K562 (cell line): ENCODE results near the gene METTL25. TPM values are rescaled to one million over a fixed set of nuclear protein-coding genes. Genes with fewer than 3 reads are reported as not detected.

ENCODE experiments used
- ATAC-seq: fragments of 200-7000 bp; cut with Tn5 transposase; 3 replicates; pipeline ENCODE4 v1.9.1; 2020; ENCODE audit warnings: moderate library complexity
- BruUV-seq: library from RNA; stranded (reverse); fragments of 400-500 nt; replicated peaks from 2 replicates; lab custom pipeline; 2021; lab: Mats Ljungman, UMichigan
- CTCF ChIA-PET: fragments of 300-600 bp; formaldehyde crosslinking; extraction: SDS; loops from one replicate; lab custom pipeline; 2021; ENCODE audit warnings: low intra/inter-chr PET ratio; lab: Yijun Ruan, JAX
- POLR2A ChIA-PET: fragments of 300-600, 350-650 bp; sonication (Branson Sonifier 250); formaldehyde crosslinking; extraction: SDS; loops from one replicate; lab custom pipeline; 2021; ENCODE audit warnings: antibody characterized with exemption, inconsistent platforms; lab: Yijun Ruan, JAX
- DNase-seq, 4 experiments: peaks; one replicate each; pipeline versions ENCODE4 v3.0.0 to v3.0.0-alpha.2; 2011 to 2018; ENCODE audit warnings: low spot score in 3 of 4, mixed read lengths in 3 of 4; ENCODE audit errors: extremely low read depth in 1 of 4
- FAIRE-seq: peaks from 2 replicates; lab custom pipeline; 2011; peaks lifted over from hg19 to GRCh38; lab: Jason Lieb, UNC
- H2AFZ ChIP-seq: 2 replicates; pipeline ENCODE4 v1.6.0; 2011; ENCODE audit warnings: low read depth, low read length, control low read depth, inconsistent platforms
- H3K27ac ChIP-seq: fragments of 200-600 bp; 3 replicates; pipeline ENCODE4 v1.8.0; 2011; ENCODE audit warnings: low read depth, mild to moderate bottlenecking, control low read depth, inconsistent platforms, low read length, moderate library complexity, mixed read lengths; ENCODE audit errors: extremely low read depth
- H3K27me3 ChIP-seq, 2 experiments: fragments of 300-600 bp in 1 of 2; 2 replicates in 1 of 2; 3 replicates in 1 of 2; pipeline versions ENCODE4 v1.6.0 to v1.8.0; 2011; ENCODE audit warnings: inconsistent platforms in 2 of 2, low read length in 2 of 2, mild to moderate bottlenecking in 1 of 2, mixed read lengths in 1 of 2, moderate library complexity in 1 of 2; ENCODE audit not compliant: control insufficient read depth in 2 of 2, insufficient read depth in 2 of 2
- H3K36me3 ChIP-seq: fragments of 300-600 bp; 3 replicates; pipeline ENCODE4 v1.8.0; 2011; ENCODE audit warnings: mild to moderate bottlenecking, low read length, inconsistent platforms; ENCODE audit not compliant: control insufficient read depth, insufficient read depth
- H3K4me1 ChIP-seq, 2 experiments: fragments of 200-600 bp in 1 of 2; replicated peaks in 1 of 2; 2 replicates in 1 of 2; 3 replicates in 1 of 2; pipeline versions ENCODE4 v1.5.1 to v1.8.0; 2011; ENCODE audit warnings: inconsistent platforms in 2 of 2, low read length in 2 of 2, mild to moderate bottlenecking in 1 of 2, mixed read lengths in 1 of 2, moderate library complexity in 1 of 2; ENCODE audit not compliant: control insufficient read depth in 2 of 2, insufficient read depth in 2 of 2
- H3K4me2 ChIP-seq: 2 replicates; pipeline ENCODE4 v1.6.1; 2011; ENCODE audit warnings: low read length, control low read depth, inconsistent platforms, mixed read lengths; ENCODE audit not compliant: insufficient read depth
- H3K4me3 ChIP-seq: fragments of 200-600 bp; sonication (generic), shearing (Covaris generic); 2 replicates; pipeline ENCODE4 v1.5.1; 2016; ENCODE audit warnings: control low read depth, inconsistent platforms
- H3K79me2 ChIP-seq: fragments of 200-600 bp; 3 replicates; pipeline ENCODE4 v1.8.0; 2011; ENCODE audit warnings: low read length, inconsistent platforms; ENCODE audit not compliant: control insufficient read depth, insufficient read depth
- H3K9ac ChIP-seq, 2 experiments: 2 replicates each; pipeline versions ENCODE4 v1.6.0 to v1.6.1; 2011; ENCODE audit warnings: low read depth in 2 of 2, low read length in 2 of 2, control low read depth in 1 of 2, inconsistent platforms in 1 of 2, mild to moderate bottlenecking in 1 of 2, mixed read lengths in 1 of 2; ENCODE audit not compliant: insufficient read depth in 1 of 2
- H3K9me1 ChIP-seq: one replicate; pipeline ENCODE4 v1.6.0; 2011; ENCODE audit warnings: inconsistent platforms, mild to moderate bottlenecking, low read length, moderate library complexity; ENCODE audit not compliant: control insufficient read depth, insufficient read depth
- H3K9me3 ChIP-seq: replicated peaks from 2 replicates; pipeline ENCODE4 v1.5.1; 2011; ENCODE audit warnings: low read depth, low read length, inconsistent platforms; ENCODE audit not compliant: control insufficient read depth, insufficient read depth
- H4K20me1 ChIP-seq: replicated peaks from 2 replicates; pipeline ENCODE4 v1.6.1; 2011; ENCODE audit warnings: low read length, inconsistent platforms, mixed read lengths; ENCODE audit not compliant: control insufficient read depth, insufficient read depth
- NEUROD1 ChIP-seq: fragments of 150-350 bp; IDR thresholded peaks from 2 replicates; pipeline ENCODE4 v1.6.1; 2014; ENCODE audit warnings: borderline replicate concordance, low read length, low read depth; ENCODE audit not compliant: partially characterized antibody
- POLR2A ChIP-seq: fragments of 450-650 bp; conservative IDR thresholded peaks from 2 replicates; pipeline ENCODE4 v1.6.1; 2016
- RUNX1 ChIP-seq: sonication (generic); IDR thresholded peaks from 2 replicates; pipeline ENCODE4 v1.6.1; 2016; ENCODE audit warnings: antibody characterized with exemption, low read depth
- TFAM ChIP-seq: fragments of 250-450 bp; sonication (Bioruptor Pico); conservative IDR thresholded peaks from 2 replicates; pipeline ENCODE4 v1.5.0; 2021; ENCODE audit warnings: mild to moderate bottlenecking, moderate library complexity
- ZBTB7A ChIP-seq: IDR thresholded peaks from 2 replicates; pipeline ENCODE4 v1.6.1; 2011; ENCODE audit warnings: low read depth, mild to moderate bottlenecking, low read length, moderate library complexity, borderline replicate concordance; ENCODE audit not compliant: control insufficient read depth
- ZNF584 ChIP-seq: fragments of 200-800 bp; sonication (Bioruptor generic); IDR thresholded peaks from 2 replicates; pipeline ENCODE4 v1.6.1; 2016; ENCODE audit warnings: low read depth, mild to moderate bottlenecking, missing genetic modification characterization, missing compliant biosample characterization
- ZNF830 ChIP-seq: fragments of 250-450 bp; sonication (Bioruptor Pico); IDR thresholded peaks from 2 replicates; pipeline ENCODE4 v1.5.0; 2021; ENCODE audit warnings: mild to moderate bottlenecking
- WGBS: fragments of 100-300 bp; shearing (Covaris generic); methylation state at CpG from one replicate; pipeline ENCODE4 v1.1.6; 2016; ENCODE audit warnings: low coverage, mixed read lengths; ENCODE audit not compliant: insufficient coverage; ENCODE audit errors: missing lambda C conversion rate; 5-methylcytosine and 5-hydroxymethylcytosine counted together
- in situ Hi-C: fragments of 300-500 bp; cut with MboI; formaldehyde crosslinking; loops from 4 replicates; pipeline ENCODE4 v1.15.0; 2018; ENCODE audit warnings: inconsistent platforms, mixed read lengths
- intact Hi-C: fragments of 100-400 bp; cut with micrococcal nuclease; formaldehyde crosslinking; loops from 2 replicates; pipeline ENCODE4 v1.14.2; 2022
- polyA plus RNA-seq, 8 experiments: library from polyadenylated mRNA; depleted of rRNA in 4 of 8; stranded (reverse) in 5 of 8; unstranded in 3 of 8; fragments of >200 nt; fragmentation: Nextera tagmentation in 2 of 8; fragmentation: Illumina TruSeq in 1 of 8; extraction: Ambion mirVana in 2 of 8; extraction: Trizol in 1 of 8; gene quantifications; 2 replicates each; pipeline versions ENCODE4 v1.2.1 to v1.2.3, GENCODE V29; 2011 to 2014; ENCODE audit warnings: inconsistent platforms in 1 of 8, missing spikeins in 1 of 8
- total RNA-seq, 7 experiments: library from RNA; depleted of rRNA in 6 of 7; stranded (reverse); fragments of >200 nt in 6 of 7; fragmentation: Illumina TruSeq in 2 of 7; extraction: Trizol in 2 of 7; gene quantifications; 2 replicates each; pipeline versions ENCODE4 v1.2.1 to v1.2.3, GENCODE V29; 2011 to 2021; ENCODE audit warnings: low replicate concordance in 1 of 7
- TF ChIP-seq, protein P1 (sequence below): fragments of 450-650 bp; IDR thresholded peaks from 2 replicates; pipeline ENCODE4 v1.6.1; 2016; ENCODE audit warnings: mild to moderate bottlenecking, moderate library complexity
- TF ChIP-seq, protein P2 (sequence below): fragments of 250-450 bp; sonication (Bioruptor Pico); IDR thresholded peaks from 2 replicates; pipeline ENCODE4 v1.4.0; 2020
- TF ChIP-seq, protein P3 (sequence below): fragments of 450-650 bp; formaldehyde crosslinking; IDR thresholded peaks from 2 replicates; pipeline ENCODE4 v1.4.0; 2020; ENCODE audit warnings: mild to moderate bottlenecking, moderate library complexity

METTL25 gene
- total and polyA plus RNA-seq, 9 of the 15 experiments (the other 6 are each of a cell fraction or from before 2014, with no cell fraction given), result 0.50 to 2.4 (median 1.9) TPM

DNA sequence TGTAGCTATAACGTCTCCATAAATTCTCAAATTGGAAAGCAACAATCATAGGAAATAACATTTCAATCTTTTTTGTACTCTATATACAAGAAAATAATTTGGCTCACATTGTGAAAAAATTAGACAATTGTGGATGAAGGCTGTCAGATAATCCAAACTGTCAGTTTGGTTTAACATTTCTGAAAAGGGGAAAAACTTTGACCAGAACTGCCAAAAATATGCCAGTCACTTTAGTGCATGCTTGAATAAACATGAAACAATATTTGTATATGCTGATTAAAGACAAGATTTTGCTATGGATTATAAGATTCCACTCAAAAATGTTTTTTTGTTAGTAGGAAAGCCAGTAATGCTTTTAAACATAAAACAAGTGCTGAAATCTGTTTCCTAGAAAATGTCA is 39.1 kb upstream of the METTL25 start:
- intact Hi-C loops (no loop called here), in situ Hi-C loops (no loop called here)
- H3K36me3 ChIP-seq, result no peaks in the 10 kb centered on the region
- no peak overlapping the region for H3K4me2 ChIP-seq
- FAIRE-seq, result no peak
- no peaks in the 10 kb centered on the region for H3K4me1 ChIP-seq
- no peaks in the 10 kb centered on the region for H3K9me3 ChIP-seq
- H3K27me3 ChIP-seq, result no peaks in the 10 kb centered on the region
- H2AFZ ChIP-seq, result no peak overlapping the region
- BruUV-seq, result no TSS peak
- ATAC-seq, result no peak
- ChIA-PET CTCF (no interaction called here), POLR2A (no interaction called here)
- H3K27ac ChIP-seq, result no peak overlapping the region
- no peak overlapping the region for H3K4me3 ChIP-seq
- WGBS, result 0% methylated on average over 1 of the region's 1 CpG
- no peak for DNase-seq
- no peak overlapping the region for H3K9ac ChIP-seq
- H3K79me2 ChIP-seq, result no peaks in the 10 kb centered on the region
- no peaks in the 10 kb centered on the region for H4K20me1 ChIP-seq
- H3K9me1 ChIP-seq, result no peaks in the 10 kb centered on the region
- TF ChIP-seq, protein P1, sequence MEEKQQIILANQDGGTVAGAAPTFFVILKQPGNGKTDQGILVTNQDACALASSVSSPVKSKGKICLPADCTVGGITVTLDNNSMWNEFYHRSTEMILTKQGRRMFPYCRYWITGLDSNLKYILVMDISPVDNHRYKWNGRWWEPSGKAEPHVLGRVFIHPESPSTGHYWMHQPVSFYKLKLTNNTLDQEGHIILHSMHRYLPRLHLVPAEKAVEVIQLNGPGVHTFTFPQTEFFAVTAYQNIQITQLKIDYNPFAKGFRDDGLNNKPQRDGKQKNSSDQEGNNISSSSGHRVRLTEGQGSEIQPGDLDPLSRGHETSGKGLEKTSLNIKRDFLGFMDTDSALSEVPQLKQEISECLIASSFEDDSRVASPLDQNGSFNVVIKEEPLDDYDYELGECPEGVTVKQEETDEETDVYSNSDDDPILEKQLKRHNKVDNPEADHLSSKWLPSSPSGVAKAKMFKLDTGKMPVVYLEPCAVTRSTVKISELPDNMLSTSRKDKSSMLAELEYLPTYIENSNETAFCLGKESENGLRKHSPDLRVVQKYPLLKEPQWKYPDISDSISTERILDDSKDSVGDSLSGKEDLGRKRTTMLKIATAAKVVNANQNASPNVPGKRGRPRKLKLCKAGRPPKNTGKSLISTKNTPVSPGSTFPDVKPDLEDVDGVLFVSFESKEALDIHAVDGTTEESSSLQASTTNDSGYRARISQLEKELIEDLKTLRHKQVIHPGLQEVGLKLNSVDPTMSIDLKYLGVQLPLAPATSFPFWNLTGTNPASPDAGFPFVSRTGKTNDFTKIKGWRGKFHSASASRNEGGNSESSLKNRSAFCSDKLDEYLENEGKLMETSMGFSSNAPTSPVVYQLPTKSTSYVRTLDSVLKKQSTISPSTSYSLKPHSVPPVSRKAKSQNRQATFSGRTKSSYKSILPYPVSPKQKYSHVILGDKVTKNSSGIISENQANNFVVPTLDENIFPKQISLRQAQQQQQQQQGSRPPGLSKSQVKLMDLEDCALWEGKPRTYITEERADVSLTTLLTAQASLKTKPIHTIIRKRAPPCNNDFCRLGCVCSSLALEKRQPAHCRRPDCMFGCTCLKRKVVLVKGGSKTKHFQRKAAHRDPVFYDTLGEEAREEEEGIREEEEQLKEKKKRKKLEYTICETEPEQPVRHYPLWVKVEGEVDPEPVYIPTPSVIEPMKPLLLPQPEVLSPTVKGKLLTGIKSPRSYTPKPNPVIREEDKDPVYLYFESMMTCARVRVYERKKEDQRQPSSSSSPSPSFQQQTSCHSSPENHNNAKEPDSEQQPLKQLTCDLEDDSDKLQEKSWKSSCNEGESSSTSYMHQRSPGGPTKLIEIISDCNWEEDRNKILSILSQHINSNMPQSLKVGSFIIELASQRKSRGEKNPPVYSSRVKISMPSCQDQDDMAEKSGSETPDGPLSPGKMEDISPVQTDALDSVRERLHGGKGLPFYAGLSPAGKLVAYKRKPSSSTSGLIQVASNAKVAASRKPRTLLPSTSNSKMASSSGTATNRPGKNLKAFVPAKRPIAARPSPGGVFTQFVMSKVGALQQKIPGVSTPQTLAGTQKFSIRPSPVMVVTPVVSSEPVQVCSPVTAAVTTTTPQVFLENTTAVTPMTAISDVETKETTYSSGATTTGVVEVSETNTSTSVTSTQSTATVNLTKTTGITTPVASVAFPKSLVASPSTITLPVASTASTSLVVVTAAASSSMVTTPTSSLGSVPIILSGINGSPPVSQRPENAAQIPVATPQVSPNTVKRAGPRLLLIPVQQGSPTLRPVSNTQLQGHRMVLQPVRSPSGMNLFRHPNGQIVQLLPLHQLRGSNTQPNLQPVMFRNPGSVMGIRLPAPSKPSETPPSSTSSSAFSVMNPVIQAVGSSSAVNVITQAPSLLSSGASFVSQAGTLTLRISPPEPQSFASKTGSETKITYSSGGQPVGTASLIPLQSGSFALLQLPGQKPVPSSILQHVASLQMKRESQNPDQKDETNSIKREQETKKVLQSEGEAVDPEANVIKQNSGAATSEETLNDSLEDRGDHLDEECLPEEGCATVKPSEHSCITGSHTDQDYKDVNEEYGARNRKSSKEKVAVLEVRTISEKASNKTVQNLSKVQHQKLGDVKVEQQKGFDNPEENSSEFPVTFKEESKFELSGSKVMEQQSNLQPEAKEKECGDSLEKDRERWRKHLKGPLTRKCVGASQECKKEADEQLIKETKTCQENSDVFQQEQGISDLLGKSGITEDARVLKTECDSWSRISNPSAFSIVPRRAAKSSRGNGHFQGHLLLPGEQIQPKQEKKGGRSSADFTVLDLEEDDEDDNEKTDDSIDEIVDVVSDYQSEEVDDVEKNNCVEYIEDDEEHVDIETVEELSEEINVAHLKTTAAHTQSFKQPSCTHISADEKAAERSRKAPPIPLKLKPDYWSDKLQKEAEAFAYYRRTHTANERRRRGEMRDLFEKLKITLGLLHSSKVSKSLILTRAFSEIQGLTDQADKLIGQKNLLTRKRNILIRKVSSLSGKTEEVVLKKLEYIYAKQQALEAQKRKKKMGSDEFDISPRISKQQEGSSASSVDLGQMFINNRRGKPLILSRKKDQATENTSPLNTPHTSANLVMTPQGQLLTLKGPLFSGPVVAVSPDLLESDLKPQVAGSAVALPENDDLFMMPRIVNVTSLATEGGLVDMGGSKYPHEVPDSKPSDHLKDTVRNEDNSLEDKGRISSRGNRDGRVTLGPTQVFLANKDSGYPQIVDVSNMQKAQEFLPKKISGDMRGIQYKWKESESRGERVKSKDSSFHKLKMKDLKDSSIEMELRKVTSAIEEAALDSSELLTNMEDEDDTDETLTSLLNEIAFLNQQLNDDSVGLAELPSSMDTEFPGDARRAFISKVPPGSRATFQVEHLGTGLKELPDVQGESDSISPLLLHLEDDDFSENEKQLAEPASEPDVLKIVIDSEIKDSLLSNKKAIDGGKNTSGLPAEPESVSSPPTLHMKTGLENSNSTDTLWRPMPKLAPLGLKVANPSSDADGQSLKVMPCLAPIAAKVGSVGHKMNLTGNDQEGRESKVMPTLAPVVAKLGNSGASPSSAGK, result no peak
- TF ChIP-seq RUNX1, result no peak
- TF ChIP-seq, protein P2, sequence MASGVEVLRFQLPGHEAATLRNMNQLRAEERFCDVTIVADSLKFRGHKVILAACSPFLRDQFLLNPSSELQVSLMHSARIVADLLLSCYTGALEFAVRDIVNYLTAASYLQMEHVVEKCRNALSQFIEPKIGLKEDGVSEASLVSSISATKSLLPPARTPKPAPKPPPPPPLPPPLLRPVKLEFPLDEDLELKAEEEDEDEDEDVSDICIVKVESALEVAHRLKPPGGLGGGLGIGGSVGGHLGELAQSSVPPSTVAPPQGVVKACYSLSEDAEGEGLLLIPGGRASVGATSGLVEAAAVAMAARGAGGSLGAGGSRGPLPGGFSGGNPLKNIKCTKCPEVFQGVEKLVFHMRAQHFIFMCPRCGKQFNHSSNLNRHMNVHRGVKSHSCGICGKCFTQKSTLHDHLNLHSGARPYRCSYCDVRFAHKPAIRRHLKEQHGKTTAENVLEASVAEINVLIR (CRISPR knock-in tag), result no peak
- no peak for TF ChIP-seq ZNF584 (CRISPR knock-in tag)
- no peak for TF ChIP-seq TFAM (CRISPR knock-in tag)
- TF ChIP-seq NEUROD1, result no peak
- no peak for TF ChIP-seq ZNF830 (CRISPR knock-in tag)
- TF ChIP-seq, protein P3, sequence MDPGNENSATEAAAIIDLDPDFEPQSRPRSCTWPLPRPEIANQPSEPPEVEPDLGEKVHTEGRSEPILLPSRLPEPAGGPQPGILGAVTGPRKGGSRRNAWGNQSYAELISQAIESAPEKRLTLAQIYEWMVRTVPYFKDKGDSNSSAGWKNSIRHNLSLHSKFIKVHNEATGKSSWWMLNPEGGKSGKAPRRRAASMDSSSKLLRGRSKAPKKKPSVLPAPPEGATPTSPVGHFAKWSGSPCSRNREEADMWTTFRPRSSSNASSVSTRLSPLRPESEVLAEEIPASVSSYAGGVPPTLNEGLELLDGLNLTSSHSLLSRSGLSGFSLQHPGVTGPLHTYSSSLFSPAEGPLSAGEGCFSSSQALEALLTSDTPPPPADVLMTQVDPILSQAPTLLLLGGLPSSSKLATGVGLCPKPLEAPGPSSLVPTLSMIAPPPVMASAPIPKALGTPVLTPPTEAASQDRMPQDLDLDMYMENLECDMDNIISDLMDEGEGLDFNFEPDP (CRISPR knock-in tag), result no peak
- TF ChIP-seq POLR2A, result no peak
- TF ChIP-seq ZBTB7A, result no peak
